ENCODE measurements around the gene C2orf72. TPM values are rescaled to one million over a fixed set of nuclear protein-coding genes. Genes with fewer than 3 reads are reported as not detected.

Gene C2orf72
- total RNA-seq, 2 donors from 2014 or later: 0.14 TPM; not detected in 1

- Histone ChIP-seq H3K36me3 (no peaks in the 10 kb centered on the region), H3K27me3 (replicated peaks; ENCODE audit: insufficient read depth) (no peaks in the 10 kb centered on the region), H3K9me3 (no peaks in the 10 kb centered on the region), H3K4me1 (ENCODE audit: control insufficient read depth in 1 of 2, low read depth in 2 of 2) (no peaks in the 10 kb centered on the region), H3K4me3 (no peak within 1 kb of the TSS), H3K27ac (no peak within 1 kb of the TSS)
- no peak for ATAC-seq (ENCODE audit: insufficient number of reproducible peaks, low FRiP score, low read depth)
- no peak for TF ChIP-seq CTCF (IDR thresholded peaks at IDR 0.05)
- no peak for DNase-seq (ENCODE audit: low spot score)
These were observed 41.5 kb upstream of the C2orf72 start, which contains the start of gene SPATA3 for GRCh38 chr2:230995821-230996220. SPATA3 (plus strand) TSS chr2:230996121; CDS start chr2:230996234, 113 bp downstream.

GRCh38 chr2:230996661-230997060 lies 40.7 kb upstream of the C2orf72 start:
- DNase-seq (ENCODE audit: low spot score): no peak
- no peaks in the 10 kb centered on the region for H3K9me3 ChIP-seq
- no peak for ATAC-seq (ENCODE audit: insufficient number of reproducible peaks, low FRiP score, low read depth)
- no peaks in the 10 kb centered on the region for H3K4me1 ChIP-seq (ENCODE audit: control insufficient read depth in 1 of 2, low read depth in 2 of 2)
- no peaks in the 10 kb centered on the region for H3K36me3 ChIP-seq
- TF ChIP-seq CTCF (IDR thresholded peaks at IDR 0.05): no peak
- H3K27me3 ChIP-seq (replicated peaks; ENCODE audit: insufficient read depth): no peaks in the 10 kb centered on the region
- H3K27ac ChIP-seq: no peak overlapping the region
- H3K4me3 ChIP-seq: no peak overlapping the region

- Histone ChIP-seq H3K4me1 (ENCODE audit: control insufficient read depth in 1 of 2, low read depth in 2 of 2) (no peaks in the 10 kb centered on the region), H3K27me3 (replicated peaks; ENCODE audit: insufficient read depth) (no peaks in the 10 kb centered on the region), H3K36me3 (no peaks in the 10 kb centered on the region), H3K27ac (no peak overlapping the region), H3K4me3 (no peak overlapping the region), H3K9me3 (no peaks in the 10 kb centered on the region)
- DNase-seq (ENCODE audit: low spot score) (no peak), ATAC-seq (ENCODE audit: insufficient number of reproducible peaks, low FRiP score, low read depth) (no peak)
- TF ChIP-seq CTCF (IDR thresholded peaks at IDR 0.05): no peak
These were observed 38.4 kb upstream of the C2orf72 start for GRCh38 chr2:230998882-230999281.

- no peak for ATAC-seq (ENCODE audit: insufficient number of reproducible peaks, low FRiP score, low read depth)
- H3K4me3 ChIP-seq: no peak overlapping the region
- no peaks in the 10 kb centered on the region for H3K9me3 ChIP-seq
- H3K27ac ChIP-seq: no peak overlapping the region
- no peaks in the 10 kb centered on the region for H3K36me3 ChIP-seq
- H3K27me3 ChIP-seq (replicated peaks; ENCODE audit: insufficient read depth): no peaks in the 10 kb centered on the region
- TF ChIP-seq CTCF (IDR thresholded peaks at IDR 0.05): no peak
- H3K4me1 ChIP-seq (ENCODE audit: control insufficient read depth in 1 of 2, low read depth in 2 of 2): no peaks in the 10 kb centered on the region
- DNase-seq (ENCODE audit: low spot score): no peak
These were observed 37.8 kb upstream of the C2orf72 start for GRCh38 chr2:230999477-230999876.

GRCh38 chr2:231000211-231000904 lies 37.0 kb upstream of the C2orf72 start:
- no peaks in the 10 kb centered on the region for H3K27me3 ChIP-seq (replicated peaks; ENCODE audit: insufficient read depth)
- DNase-seq (ENCODE audit: low spot score): no peak
- H3K27ac ChIP-seq: no peak overlapping the region
- H3K4me1 ChIP-seq (ENCODE audit: control insufficient read depth in 1 of 2, low read depth in 2 of 2): no peaks in the 10 kb centered on the region
- H3K4me3 ChIP-seq: no peak overlapping the region
- no peak for TF ChIP-seq CTCF (IDR thresholded peaks at IDR 0.05)
- ATAC-seq (ENCODE audit: insufficient number of reproducible peaks, low FRiP score, low read depth): no peak
- no peaks in the 10 kb centered on the region for H3K9me3 ChIP-seq
- H3K36me3 ChIP-seq: no peaks in the 10 kb centered on the region

All from thoracic aorta (tissue), 2 donors.